ENCODE results near the gene SDF4.
"Not testable (repeated sequence)": the region's sequence is repeated elsewhere in the genome, so short reads cannot be mapped to it uniquely, and the experiment has no call there.

Gene SDF4

DNA sequence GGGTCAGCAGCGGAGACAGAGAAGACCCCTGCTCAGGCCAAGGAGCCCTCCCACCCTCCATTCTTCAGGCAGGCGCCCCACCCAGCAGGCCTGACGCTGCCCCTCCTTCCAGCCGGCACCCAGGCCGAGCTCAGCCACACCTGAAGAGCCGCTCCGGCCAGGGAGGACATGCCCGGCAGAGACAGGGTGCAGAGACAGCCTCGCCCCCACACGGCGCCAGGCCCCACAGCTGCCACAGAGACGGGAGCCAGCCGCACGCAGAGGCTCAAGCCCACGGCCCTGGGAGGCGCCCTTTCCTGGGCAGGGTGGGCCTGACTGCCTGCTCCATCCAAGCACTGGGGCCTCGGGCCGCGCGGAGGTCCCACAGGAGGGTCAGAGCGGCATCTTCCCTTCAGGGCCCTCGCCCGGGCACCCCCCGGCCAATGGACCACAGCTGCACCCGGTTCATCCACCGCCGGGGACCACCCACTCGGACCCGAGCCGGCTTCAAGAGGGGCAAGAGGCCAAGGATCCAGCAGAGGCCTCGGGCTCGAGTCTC is 52.9 kb downstream of the SDF4 start:
- DNase-seq (ENCODE audit: low read depth, low spot score): no peak

DNA sequence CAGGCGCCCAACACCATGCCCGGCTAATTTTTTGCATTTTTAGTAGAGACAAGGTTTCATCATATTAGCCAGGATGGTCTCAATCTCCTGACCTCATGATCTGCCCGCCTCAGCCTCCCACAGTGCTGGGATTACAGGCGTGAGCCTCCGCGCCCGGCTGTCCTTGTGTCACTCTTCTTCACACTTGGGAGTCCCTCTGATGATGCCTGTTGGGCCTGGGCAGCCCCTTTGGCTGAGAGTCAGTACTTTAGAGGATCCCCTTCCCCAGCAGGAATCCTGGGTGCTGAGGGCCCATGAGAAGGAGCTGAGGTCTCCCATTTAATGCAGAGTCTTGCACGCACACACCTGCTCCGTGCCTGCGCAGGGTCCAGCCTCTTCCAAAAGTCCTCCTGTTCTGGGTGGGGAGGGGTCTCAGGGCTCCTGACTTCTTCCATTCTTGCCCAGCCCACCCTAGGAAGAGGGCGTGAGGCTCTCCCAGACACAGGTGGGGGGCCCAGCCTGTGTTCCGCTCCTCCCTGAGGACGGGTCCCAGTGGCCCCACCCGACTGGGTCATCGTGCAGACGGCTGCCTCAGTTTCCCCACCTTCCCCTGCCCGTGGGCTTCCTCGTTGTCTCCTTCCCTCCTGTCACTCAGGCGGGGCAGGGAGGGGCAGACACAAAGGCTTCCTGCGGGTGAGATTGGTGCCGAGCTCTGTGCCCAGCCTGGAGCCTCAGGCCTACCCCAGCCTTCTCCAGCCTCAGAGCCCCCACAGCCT is 54.2 kb downstream of the SDF4 start:
- no peak for DNase-seq (ENCODE audit: low read depth, low spot score)

DNA sequence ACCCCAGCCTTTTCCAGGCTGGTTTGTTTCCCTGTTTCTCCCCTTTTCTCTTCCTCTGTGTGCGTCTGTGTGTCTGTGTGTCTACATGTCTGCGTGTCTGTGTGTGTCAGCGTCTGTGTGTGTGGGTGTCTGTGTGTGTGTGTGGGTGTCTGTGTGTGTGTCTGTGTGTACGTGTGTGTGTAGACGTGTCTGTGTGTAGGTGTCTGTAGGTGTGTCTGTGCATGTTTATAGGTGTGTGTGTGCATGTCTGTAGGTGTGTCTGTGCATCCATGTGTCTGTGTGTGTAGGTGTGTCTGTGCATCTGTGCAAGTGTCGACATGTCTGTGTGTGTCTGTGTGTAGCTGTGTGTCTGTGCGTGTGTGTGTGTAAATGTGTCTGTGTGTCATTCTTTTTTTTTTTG is 54.9 kb downstream of the SDF4 start:
- no peak for DNase-seq (ENCODE audit: low read depth, low spot score)

DNA sequence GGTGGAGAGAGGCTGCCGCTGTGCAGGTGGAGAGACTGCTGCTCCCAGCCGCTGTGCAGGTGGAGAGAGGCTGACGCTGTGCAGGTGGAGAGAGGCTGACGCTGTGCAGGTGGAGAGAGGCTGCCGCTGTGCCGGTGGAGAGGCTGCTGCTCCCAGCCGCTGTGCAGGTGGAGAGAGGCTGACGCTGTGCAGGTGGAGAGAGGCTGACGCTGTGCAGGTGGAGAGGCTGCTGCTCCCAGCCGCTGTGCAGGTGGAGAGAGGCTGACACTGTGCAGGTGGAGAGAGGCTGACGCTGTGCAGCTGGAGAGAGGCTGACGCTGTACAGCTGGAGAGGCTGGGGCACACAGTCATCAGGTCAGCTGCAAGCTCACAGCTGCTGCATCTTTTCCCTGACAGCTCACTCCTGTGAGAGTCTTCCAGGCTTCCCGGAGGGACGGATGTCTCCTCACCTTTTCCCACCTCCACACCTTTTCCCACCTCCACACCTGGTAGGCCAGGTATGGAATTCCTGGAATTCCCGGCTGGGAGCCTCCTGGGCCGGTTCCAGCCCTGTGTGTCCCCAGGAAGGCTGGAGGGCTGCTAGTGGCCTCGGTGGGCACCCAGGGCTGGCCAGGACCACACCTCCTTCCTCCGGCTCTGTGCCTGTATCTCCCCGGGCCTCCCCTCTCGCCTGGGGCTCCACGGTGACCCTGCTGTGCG is 55.6 kb downstream of the SDF4 start:
- not testable (repeated sequence) for DNase-seq (ENCODE audit: low read depth, low spot score)

DNA sequence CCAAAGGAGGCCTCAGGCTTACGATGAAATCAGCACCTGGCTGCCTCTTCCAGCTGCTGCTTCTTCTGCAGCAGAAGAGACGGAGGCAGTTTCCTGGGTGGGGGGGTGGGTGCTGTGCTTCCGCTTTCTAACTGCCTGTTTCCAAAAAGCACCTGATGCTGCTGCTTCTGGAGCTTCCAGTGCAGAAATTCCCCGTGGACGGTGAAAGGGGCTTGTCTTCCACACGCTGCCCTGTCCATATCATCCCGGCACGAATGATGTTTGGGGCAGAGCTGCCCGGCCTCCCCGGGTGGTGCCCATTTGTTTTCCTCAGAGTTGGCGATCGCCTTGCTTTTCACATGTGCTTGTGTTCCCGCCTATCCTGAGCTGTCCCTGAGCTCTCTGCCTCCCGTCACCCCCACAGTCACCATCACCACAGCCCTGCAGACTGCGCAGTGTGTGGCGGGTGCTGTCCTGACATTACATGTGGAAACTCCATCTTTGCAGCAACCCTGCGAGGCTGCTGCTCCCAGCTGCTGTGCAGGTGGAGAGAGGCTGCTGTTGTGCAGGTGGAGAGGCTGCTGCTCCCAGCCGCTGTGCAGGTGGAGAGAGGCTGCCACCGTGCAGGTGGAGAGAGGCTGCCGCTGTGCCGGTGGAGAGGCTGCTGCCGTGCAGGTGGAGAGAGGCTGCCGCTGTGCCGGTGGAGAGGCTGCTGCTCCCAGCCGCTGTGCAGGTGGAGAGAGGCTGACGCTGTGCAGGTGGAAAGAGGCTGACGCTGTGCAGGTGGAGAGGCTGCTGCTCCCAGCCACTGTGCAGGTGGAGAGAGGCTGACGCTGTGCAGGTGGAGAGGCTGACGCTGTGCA is 56.4 kb downstream of the SDF4 start:
- DNase-seq (ENCODE audit: low read depth, low spot score): no peak

DNA sequence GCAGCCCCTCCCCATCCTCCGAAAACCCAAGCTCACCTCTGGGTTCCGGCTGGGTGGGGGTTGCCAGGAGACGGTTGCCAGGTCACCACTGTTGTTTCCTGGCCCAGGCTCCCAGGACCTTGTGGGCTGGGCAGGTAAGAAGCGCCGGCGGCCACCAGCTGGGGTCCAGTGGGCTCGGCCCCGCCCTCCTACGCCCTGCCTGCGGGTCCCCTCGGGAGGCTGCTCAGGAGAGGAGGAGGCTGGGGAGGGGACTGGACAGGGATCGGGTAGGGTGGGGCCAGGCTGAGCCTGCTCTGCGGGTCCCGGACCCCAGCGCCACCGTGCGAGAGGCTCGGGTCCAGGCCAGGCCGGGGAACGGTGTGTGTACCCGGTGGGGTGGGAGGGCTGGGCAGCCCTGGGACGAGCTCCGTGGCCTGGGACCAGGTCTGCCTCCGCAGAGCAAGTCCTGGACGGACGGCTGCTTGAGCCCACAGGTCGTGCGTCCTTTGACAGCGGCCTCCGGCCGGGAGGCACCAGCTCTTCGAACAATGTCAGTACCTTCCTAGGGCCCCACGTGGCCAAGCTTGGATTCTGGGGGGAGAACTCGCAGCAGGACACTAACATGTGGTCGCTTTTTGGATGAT is 57.9 kb downstream of the SDF4 start, which contains the start of gene TTLL10:
TTLL10 (plus strand) TSS at position 88 of the 623 bp plus-strand sequence. CDS start 5,336 bp downstream, outside the sequence.
- DNase-seq (ENCODE audit: low read depth, low spot score): no peak

DNA sequence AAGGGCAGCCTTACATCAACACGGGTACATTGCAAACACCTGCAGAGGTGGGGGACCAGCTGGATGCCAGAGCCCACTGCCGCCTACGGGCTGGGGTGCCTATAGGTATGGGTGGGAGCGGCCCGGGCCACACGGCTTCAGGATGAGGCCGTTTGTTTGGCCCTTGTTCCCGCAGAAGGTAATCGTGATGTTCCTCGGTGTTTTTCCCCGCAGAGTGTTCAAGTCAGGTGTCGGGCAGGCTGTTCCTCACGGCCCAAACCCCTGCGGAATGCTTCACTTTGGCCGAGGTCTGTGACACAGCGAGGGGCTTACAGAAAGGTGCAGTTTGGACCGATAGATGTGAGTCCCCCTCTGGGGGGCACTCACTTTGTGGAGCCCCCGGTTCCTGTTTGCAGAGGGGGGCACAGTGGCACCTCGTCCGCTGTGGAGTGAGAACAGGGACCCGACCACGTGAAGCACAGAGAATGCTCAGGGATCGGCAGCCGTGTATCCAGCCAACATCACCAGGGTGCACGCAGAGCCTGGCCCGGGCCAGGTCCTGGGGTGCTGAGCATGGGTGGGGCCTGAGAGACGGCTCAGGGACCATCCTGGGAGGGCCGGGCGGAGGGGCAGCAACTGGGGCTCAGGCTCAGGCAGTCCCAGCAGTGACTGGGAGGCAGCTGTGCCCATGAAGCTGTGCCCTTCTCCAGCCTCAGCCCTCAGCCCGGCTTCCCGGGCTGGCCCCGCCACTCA is 58.6 kb downstream of the SDF4 start:
- DNase-seq (ENCODE audit: low read depth, low spot score): no peak

DNA sequence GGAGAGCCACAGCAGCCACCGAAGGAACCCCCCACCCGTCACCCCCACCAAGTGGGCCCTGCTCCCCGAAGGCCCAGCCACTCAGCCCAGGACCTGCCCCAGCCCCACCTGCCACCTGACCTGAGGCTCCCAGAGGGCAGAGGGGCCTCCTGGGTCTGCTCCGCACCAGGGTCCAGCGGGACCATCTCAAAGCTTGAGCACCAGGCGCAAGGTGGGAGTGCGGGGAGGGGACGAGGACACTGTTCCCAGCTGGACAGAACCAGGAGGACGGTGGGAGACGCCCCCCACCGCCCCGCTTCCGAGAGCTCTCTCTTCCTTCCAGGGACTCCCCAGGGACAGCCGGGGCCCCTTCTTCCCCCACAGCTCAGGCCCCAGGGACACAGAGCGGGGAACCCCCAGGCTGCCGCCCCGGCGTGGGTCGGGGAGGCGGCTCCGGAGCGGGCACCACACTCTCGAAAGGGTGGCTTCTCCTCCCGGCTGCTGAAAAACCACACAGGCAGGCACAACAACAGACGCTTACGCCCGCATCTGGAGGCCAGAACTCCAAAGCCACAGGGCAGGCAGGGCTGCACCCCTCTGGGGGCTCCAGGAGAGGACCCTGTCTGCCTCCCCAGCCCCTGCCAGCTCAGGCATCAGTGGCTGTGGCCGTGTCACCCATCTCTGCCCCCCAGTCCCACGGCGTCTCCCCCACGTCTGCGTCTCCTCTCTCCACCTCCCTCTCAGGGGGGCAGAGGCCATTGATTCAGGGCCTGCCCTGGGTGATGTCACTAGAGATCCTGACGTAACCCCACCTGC is 60.1 kb downstream of the SDF4 start:
- no peak for DNase-seq (ENCODE audit: low read depth, low spot score)

DNA sequence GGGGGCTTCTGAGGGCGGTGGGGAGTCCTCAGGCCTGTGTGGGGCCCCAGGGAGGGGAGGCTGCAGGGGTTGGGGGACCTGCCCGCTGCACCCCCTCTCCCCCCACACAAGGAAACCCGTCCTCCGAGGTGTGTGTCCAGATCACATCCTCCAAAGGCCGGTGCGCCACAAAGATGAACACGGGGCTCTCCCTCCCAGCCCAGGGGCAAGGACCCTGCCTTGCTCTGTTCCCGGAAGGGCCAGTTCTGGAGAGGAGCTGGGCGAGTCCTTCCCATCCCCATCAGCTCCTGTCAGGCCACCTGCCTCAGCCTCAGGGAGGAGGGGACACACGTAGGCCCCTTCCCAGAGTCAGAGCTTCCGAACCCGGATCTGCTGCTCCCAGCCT is 60.6 kb downstream of the SDF4 start:
- DNase-seq (ENCODE audit: low read depth, low spot score): no peak

DNA sequence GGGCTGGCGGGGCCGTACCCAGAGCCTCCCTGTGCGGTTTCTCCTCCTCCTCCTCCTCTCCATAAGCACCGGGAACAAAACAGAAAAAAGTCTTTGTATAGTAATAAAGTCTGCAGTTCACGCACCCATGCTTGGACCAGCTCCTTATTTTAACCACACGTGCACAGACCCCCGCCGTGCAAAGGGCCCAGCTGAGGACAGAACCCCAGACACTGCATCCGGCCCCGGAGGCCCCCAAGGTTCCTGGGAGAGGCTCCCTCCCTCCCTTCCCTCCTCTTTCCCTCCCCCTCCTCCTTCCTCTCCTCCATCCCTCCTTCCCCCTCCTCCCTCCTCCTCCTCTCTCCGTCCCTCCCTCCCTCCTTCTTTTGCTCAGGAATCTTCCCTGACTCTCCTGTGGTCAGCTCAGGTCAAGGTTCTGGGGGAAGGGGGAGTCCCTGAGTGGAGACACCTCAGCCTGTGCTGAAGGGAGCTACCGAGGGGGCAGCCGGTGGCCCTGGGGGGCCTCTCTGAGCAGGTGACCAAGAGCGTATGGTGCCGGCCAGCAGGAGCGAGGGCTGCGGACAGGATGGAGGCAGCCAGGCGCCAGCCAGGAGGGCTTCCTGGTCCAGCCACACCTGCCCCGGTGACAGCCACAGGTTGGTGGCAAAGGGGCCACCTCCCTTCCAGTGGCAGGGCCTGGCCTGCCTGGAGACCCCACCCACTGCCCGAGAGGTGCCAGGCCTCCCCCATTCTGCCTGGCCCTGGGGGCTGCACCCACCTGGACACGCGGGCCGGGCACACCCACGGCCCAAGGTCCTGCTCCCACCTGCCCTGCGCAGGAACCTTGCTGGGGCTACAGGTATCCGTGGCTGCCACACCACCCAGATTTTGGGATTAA is 61.3 kb downstream of the SDF4 start:
- no peak for DNase-seq (ENCODE audit: low read depth, low spot score)

DNA sequence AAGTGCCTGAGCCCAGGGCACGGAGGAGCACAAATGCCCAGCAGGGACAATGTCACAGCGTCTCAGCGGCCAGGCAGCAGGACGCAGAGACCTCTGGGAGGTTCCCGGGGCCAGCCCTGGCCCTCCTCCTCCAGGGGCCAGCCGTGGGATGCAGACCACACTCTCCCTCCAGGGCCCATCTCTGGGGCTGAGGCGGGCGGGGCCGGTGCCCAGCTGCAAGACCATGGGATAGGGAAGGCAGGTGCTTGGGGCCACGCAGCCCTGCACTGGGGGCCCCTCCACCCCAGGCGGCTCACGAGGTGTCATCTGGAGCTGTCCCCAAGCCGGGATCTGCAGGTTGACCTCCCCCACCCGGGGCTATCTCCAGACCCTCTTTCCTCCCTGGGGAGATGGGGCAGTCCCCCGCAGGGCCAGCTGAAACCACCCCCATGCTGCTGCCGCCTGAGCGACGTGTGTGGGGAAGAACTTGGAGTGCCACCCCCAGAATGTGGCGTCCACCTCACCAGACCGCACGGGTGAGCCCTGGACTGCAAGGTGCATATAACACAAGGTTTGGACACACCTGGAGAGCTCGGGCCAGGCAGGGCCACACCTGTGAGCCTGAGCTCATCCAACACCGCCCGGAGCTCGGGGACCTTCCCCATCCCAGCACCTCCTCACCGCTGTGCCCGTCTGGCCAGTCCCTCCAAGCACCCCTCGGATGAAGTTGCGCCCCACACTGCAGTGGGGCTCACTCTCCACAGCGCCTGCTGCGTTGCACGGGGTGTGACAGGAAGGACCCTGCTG is 62.2 kb downstream of the SDF4 start:
- no peak for DNase-seq (ENCODE audit: low read depth, low spot score)

DNA sequence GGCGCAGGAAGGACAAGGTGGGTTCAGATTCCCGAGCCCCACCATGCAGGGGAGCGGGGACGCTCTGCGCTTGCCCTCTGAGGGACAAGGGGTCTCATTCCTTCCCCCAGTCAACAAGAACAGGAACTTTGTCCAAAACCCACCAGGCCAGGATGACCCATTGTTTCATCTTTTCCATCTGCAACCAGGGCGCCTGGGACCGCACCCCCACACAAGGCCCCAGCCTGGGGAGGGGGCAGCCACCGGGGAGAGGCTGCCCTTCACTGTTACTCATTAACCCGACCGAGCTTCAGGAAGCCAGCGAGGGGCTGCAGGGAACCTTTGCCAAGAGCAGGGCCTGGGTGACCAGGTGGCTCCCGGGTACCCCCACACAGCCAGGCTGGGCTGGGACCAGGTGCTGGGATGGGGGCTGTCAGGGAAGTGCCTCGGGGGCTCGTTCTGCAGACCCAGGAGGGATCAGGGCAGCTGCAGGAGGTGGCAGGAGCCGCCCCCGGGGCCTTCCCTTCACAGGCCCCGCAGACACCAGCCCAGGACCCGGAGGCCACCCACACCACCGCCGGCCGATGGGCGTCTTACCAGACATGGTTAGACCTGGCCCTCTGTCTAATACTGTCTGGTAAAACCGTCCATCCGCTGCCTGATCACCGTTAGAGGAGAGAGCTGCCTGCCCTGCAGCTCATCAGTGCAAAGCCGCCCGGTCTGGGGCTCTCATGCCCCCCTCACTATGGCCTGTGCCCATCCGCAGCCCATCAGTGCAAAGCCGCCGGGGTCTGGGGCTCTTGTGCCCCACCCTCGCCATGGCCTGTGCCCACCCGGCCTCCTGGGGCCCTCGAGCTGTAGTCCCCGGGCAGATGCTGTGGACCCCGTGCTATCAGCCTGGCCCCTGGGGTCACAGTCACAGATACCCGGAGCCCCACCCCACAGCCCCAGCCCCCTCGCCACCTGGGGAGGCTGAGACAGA is 63.1 kb downstream of the SDF4 start:
- no peak for DNase-seq (ENCODE audit: low read depth, low spot score)

DNA sequence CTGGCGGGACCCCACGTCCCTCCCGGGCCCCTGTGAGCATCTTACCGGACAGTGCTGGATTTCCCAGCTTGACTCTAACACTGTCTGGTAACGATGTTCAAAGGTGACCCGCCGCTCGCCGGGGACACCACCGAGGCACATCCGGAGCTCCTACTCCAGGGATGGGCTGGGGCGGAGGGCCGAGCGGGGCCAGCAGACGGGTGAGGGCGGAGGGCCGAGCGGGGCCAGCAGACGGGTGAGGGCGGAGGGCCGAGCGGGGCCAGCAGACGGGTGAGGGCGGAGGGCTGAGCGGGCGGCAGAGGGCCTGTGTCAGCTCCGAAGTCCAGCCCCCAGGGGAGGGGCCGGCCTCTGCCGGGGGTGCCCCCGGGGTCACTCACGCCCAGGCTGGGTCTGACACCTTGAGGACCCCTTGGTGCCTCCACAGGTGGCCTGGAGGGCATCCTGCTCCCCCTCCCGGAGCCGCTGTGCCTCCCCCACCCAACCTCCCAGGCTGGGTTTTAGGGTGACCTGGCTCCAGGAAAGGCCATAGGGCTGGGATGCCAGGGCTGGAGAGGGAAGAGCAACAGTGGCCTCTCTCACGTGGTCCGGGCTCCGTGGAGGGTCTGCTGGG is 63.9 kb downstream of the SDF4 start:
- DNase-seq (ENCODE audit: low read depth, low spot score): no peak

DNA sequence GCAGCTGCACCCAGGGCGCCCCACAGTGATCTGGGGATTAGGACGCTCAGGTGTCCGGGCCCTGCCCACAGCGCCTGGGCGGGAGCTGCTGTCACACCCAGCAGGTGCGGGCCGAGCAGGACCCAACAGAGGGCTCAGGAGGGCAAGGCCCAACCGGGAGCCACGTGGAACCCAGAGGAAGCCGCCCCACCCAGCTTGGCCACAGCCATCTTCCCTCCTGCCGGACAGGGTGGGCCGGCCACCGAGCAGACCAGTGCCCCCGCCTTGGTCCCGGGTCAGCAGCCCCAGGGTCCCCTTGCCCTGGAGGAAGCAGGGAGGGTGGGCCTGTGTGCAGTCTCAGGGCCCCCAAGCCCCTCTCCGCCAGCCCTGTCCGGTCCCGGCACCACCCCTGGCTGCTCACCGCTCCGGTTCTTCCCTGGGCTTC is 64.4 kb downstream of the SDF4 start:
- DNase-seq (ENCODE audit: low read depth, low spot score): no peak

Measured in smooth muscle cell of the brain vasculature (primary cell).